Gastroesophageal sphincter (tissue), 4 donors: ENCODE data around the gene ASPA. TPM values are rescaled to one million over a fixed set of nuclear protein-coding genes. Genes with fewer than 3 reads are reported as not detected.
"Not testable (repeated sequence)": the region's sequence is repeated elsewhere in the genome, so short reads cannot be mapped to it uniquely, and the experiment has no call there.

Source experiments
- ATAC-seq: fragments of 150-250 bp; one replicate; pipeline ENCODE4 v1.9.1; 2016; ENCODE audit warnings: mild to moderate bottlenecking, moderate library complexity
- H3K27ac ChIP-seq, 4 donors: fragments of 200-600 bp; sonication (generic) in 3 of 4; 1 replicate in 3 of 4; 2 replicates in 1 of 4; pipeline ENCODE4 v1.5.1; 2016 to 2019
- H3K27me3 ChIP-seq: fragments of 200-600 bp; sonication (generic); one replicate; pipeline ENCODE4 v1.5.1; 2019
- H3K36me3 ChIP-seq, 2 donors: fragments of 200-600 bp; sonication (generic); one replicate each; pipeline ENCODE4 v1.5.1; 2019; ENCODE audit warnings: control low read depth in 1 of 2
- H3K4me1 ChIP-seq, 3 donors: fragments of 200-600 bp; sonication (generic); 1 replicate in 2 of 3; 2 replicates in 1 of 3; pipeline ENCODE4 v1.5.1; 2016 to 2019; ENCODE audit warnings: control low read depth in 2 of 3
- H3K4me3 ChIP-seq, 2 donors: fragments of 200-600 bp; sonication (generic); one replicate each; pipeline ENCODE4 v1.5.1; 2019; ENCODE audit warnings: mild to moderate bottlenecking in 1 of 2, moderate library complexity in 1 of 2
- H3K9me3 ChIP-seq, 3 donors: fragments of 200-600 bp; sonication (generic); one replicate each; pipeline ENCODE4 v1.5.1; 2017 to 2019; ENCODE audit warnings: control low read depth in 2 of 3
- CTCF ChIP-seq, 4 experiments: fragments of 200-600 bp in 2 of 4; fragments of 450-650 bp in 2 of 4; sonication (generic) in 1 of 4; IDR thresholded peaks; one replicate each; pipeline ENCODE4 v1.5.1; 2017 to 2019; ENCODE audit warnings: antibody characterized with exemption in 4 of 4, mild to moderate bottlenecking in 2 of 4, moderate library complexity in 2 of 4
- EP300 ChIP-seq: sonication (generic); formaldehyde crosslinking; IDR thresholded peaks from one replicate; pipeline ENCODE4 v1.6.1; 2017; ENCODE audit warnings: antibody characterized with exemption, mild to moderate bottlenecking
- POLR2A ChIP-seq, 2 donors: fragments of 450-650 bp; IDR thresholded peaks; one replicate each; pipeline ENCODE4 v1.6.1; 2017; ENCODE audit warnings: antibody characterized with exemption in 2 of 2, mild to moderate bottlenecking in 2 of 2, moderate library complexity in 1 of 2
- POLR2AphosphoS5 ChIP-seq: sonication (generic); formaldehyde crosslinking; IDR thresholded peaks from one replicate; pipeline ENCODE4 v1.6.1; 2017; ENCODE audit warnings: antibody characterized with exemption
- WGBS, 2 donors: methylation state at CpG; one replicate each; pipeline ENCODE4 v1.1.5; 2018; ENCODE audit warnings: low coverage in 1 of 2; 5-methylcytosine and 5-hydroxymethylcytosine counted together
- total RNA-seq, 4 donors: library from RNA; depleted of rRNA; stranded (reverse); fragments of >200 nt; gene quantifications; one replicate each; pipeline ENCODE4 v1.1.0, GENCODE V29; 2016

The ASPA gene
- 1 to 10 TPM; 1.4 to 3.4 (median 2.7) TPM for total RNA-seq

- ATAC-seq: peak; percentile 45
- H3K27ac ChIP-seq: peak within 1 kb of the TSS in 3 of 4 donors; percentile 53 to 71 (median 70)
- no peaks in the 10 kb centered on the region for H3K9me3 ChIP-seq
- TF ChIP-seq CTCF (IDR thresholded peaks at IDR 0.05) (no peak), POLR2A (IDR thresholded peaks at IDR 0.05) (no peak)
- H3K36me3 ChIP-seq: no peaks in the 10 kb centered on the region
- peak within 1 kb of the TSS; percentile 41 to 44 for H3K4me3 ChIP-seq
- peaks cover 7% of the 10 kb centered on the region for H3K27me3 ChIP-seq
- 44 to 50% methylated on average over 7 of the region's 7 CpGs for WGBS, 2 donors
- peaks cover 0 to 13% (median 0%) of the 10 kb centered on the region in 3 donors for H3K4me1 ChIP-seq
Observed at GRCh38 chr17:3475812-3476610, at the start of gene ASPA. Gene ASPA, plus strand, starts transcription at chr17:3475997. Its CDS starts 163 bp downstream, at chr17:3476160.

DNA sequence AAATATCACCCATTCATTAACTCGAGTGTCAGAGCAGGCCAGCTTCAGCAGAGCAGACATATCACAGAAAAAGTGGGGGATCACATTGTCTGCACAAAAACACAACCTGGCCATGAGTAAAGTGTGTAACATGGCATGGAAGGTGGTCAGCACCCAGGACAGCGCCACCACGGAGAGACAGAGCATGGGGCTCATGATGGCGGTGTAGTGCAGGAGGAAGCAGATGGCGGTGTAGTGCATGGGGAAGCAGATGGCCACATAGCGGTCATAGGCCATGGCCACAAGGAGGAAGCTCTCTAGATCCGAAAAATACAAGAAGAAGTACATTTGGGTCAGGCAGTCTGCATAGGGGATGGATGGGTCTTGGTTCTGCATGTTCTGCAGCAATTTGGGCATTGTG lies 42.6 kb upstream of the ASPA start:
- H3K27ac ChIP-seq, H3K36me3 ChIP-seq, H3K27me3 ChIP-seq, H3K4me1 ChIP-seq, H3K9me3 ChIP-seq, H3K4me3 ChIP-seq, ATAC-seq: not testable (repeated sequence)
- 29 to 39% methylated on average over 6 to 7 of the region's 7 CpGs for WGBS, 2 donors

DNA sequence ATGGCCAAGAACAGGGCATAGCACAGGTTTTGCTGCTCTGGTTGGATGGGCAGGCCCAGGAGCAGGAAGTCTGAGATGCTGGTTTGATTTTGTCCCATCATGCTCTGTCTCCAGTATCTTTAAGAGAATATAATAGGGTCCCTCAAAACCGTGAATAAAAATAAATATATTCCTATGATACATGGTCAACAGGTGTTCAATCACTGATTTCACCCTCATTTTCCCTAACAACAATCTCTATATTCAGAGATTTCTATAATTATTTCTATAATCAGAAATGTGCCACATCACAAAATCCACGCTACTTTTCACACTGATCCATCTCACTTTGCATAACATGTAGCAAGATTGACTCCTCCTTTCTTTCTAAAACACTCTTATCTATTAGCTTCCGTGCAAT lies 42.1 kb upstream of the ASPA start, which contains the start of gene OR1E2:
Gene OR1E2 (minus strand): TSS at position 101 of the 400 bp plus-strand sequence. CDS start 0 bp downstream, at position 101.
- H3K27ac ChIP-seq: no peak within 1 kb of the TSS
- no peaks in the 10 kb centered on the region for H3K4me1 ChIP-seq
- H3K36me3 ChIP-seq: no peaks in the 10 kb centered on the region
- no peak for TF ChIP-seq CTCF (IDR thresholded peaks at IDR 0.05)
- no peak for TF ChIP-seq POLR2AphosphoS5
- TF ChIP-seq POLR2A (IDR thresholded peaks at IDR 0.05): no peak
- no peak for TF ChIP-seq EP300
- no peak for ATAC-seq
- 67 to 72% methylated on average over 3 of the region's 3 CpGs for WGBS, 2 donors
- H3K4me3 ChIP-seq: no peak within 1 kb of the TSS
- H3K27me3 ChIP-seq: peaks cover 6% of the 10 kb centered on the region
- H3K9me3 ChIP-seq: peaks cover 0 to 5% (median 0%) of the 10 kb centered on the region in 3 donors

DNA sequence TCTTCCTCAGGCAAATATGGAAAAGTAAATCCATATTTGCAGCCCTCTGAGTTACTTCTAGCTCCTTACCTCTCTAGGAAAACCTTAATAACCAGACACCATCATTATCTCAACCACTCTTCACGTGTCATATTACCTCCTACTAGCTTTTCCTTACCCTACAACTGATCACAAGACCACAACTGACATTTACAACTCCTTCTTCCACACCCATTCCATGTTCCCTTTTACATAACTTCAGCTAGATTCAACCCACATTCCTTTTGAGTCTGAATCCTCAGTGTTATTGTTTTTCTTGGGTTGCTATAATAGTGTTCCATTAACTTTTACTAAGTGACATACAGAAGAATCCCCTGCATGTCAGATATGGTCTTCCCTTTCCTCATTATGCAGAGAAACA lies 37.4 kb upstream of the ASPA start:
- TF ChIP-seq POLR2AphosphoS5: no peak
- no peak for TF ChIP-seq CTCF (IDR thresholded peaks at IDR 0.05)
- TF ChIP-seq POLR2A (IDR thresholded peaks at IDR 0.05): no peak
- no peak for TF ChIP-seq EP300
- Histone ChIP-seq H3K9me3 (no peaks in the 10 kb centered on the region), H3K4me1 (no peaks in the 10 kb centered on the region), H3K36me3 (no peaks in the 10 kb centered on the region), H3K27me3 (peaks cover 13% of the 10 kb centered on the region), H3K27ac (no peak overlapping the region), H3K4me3 (no peak overlapping the region)
- WGBS, 2 donors: 33 to 67% methylated on average over 1 of the region's 1 CpG
- no peak for ATAC-seq

DNA sequence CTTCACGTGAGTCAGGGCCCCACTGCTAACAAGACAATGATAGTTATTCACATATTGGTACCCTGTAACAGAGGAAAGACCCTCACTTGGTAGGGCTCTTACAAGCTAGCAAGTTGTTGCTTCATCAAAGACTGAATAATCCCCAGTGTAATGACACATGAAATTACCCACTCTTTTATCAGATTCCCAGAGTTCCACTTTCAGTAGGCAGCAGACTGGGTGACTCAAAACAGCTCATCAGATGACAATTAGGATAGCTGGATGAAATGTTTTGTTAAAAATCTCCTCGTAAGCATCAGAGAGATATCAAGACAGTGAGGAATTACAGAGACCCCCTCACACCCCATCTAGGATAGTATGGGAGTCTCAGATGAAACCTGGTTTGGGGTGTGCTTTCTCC lies 35.3 kb upstream of the ASPA start:
- 17 to 30% methylated on average over 2 of the region's 2 CpGs for WGBS, 2 donors
- Histone ChIP-seq H3K27ac (no peak overlapping the region), H3K4me3 (no peak overlapping the region), H3K27me3 (peaks cover 13% of the 10 kb centered on the region), H3K9me3 (no peaks in the 10 kb centered on the region), H3K4me1 (no peaks in the 10 kb centered on the region), H3K36me3 (no peaks in the 10 kb centered on the region)
- no peak for ATAC-seq
- no peak for TF ChIP-seq POLR2AphosphoS5
- TF ChIP-seq POLR2A (IDR thresholded peaks at IDR 0.05): no peak
- no peak for TF ChIP-seq EP300
- TF ChIP-seq CTCF (IDR thresholded peaks at IDR 0.05): no peak
